ENCODE data around the gene MEAF6. TPM values are rescaled to one million over a fixed set of nuclear protein-coding genes. Genes with fewer than 3 reads are reported as not detected.
"Not testable (repeated sequence)": the region's sequence is repeated elsewhere in the genome, so short reads cannot be mapped to it uniquely, and the experiment has no call there.

MEAF6 gene
- total and polyA plus RNA-seq, 2 donors (not counting 1 experiment from before 2014, with no cell fraction given), result 49.4 to 56.0 TPM

DNA sequence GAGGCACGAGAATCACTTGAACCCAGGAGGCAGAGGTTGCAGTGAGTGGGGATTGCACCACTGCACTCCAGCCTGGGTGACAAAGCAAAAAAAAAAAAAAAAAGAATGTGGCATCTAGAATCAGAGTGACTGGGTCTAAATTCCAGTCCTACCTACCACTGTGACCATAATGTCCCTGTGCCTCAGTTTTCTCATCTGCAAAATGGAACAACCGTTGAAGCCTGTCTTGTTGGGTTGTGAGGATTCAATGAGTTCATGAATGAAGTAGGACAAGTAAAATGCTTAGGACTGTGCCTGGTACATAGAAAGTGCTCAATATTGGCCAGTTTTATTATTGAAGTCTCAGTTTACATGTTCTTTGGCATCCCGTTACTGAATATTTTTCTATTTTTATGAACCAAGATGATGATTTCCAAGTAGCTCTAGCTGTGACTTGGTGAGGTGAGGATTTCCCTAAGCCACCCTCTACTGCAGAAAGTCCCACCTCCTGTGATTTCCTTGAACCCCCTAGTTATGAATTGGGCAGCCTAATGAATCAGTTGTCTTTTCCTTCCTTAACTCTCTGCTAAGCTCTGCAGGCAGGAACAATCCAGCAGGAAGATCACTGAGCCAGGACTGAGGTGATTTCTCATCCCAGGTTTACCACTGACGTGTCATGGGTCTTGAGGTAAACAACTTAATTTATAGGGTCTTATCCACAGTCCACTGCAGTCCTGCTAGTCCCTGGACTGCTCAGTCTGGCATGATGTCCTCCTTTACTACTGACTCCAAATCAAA is 18.9 kb upstream of the MEAF6 start:
- Histone ChIP-seq H3K79me2 (ENCODE audit: control insufficient read depth, insufficient read depth, low read length) (no peaks in the 10 kb centered on the region), H3K9ac (ENCODE audit: insufficient read depth, low read length) (no peak overlapping the region), H3K27me3 (ENCODE audit: control insufficient read depth, insufficient read depth, low read length) (no peaks in the 10 kb centered on the region), H2AFZ (ENCODE audit: low read length) (no peak overlapping the region), H3K4me1 (ENCODE audit: control insufficient read depth, extremely low read depth, insufficient read depth, low read length) (peaks cover 2% of the 10 kb centered on the region), H3K4me2 (ENCODE audit: extremely low read depth, insufficient read depth, low read length) (no peak overlapping the region), H3K27ac (ENCODE audit: insufficient read depth, low read length) (peak overlapping the region; percentile 6), H3K4me3 (replicated peaks in 1 of 4; ENCODE audit: control extremely low read depth in 1 of 4, insufficient read depth in 1 of 4, low read depth in 3 of 4, low read length in 4 of 4) (no peak overlapping the region), H3K36me3 (ENCODE audit: control insufficient read depth, insufficient read depth, low read length) (peaks cover 2% of the 10 kb centered on the region), H4K20me1 (ENCODE audit: control insufficient read depth, extremely low read depth, insufficient read depth, low read length) (no peaks in the 10 kb centered on the region), H3K9me3 (ENCODE audit: control insufficient read depth, insufficient read depth, low read depth, low read length) (no peaks in the 10 kb centered on the region)
- no peak for DNase-seq (ENCODE audit: low read depth in 2 of 2)
- no peak for TF ChIP-seq EZH2 (IDR thresholded peaks at IDR 0.05; ENCODE audit: low read length, missing control alignments)
- TF ChIP-seq, protein P1, sequence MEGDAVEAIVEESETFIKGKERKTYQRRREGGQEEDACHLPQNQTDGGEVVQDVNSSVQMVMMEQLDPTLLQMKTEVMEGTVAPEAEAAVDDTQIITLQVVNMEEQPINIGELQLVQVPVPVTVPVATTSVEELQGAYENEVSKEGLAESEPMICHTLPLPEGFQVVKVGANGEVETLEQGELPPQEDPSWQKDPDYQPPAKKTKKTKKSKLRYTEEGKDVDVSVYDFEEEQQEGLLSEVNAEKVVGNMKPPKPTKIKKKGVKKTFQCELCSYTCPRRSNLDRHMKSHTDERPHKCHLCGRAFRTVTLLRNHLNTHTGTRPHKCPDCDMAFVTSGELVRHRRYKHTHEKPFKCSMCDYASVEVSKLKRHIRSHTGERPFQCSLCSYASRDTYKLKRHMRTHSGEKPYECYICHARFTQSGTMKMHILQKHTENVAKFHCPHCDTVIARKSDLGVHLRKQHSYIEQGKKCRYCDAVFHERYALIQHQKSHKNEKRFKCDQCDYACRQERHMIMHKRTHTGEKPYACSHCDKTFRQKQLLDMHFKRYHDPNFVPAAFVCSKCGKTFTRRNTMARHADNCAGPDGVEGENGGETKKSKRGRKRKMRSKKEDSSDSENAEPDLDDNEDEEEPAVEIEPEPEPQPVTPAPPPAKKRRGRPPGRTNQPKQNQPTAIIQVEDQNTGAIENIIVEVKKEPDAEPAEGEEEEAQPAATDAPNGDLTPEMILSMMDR (conservative IDR thresholded peaks at IDR 0.05 in 1 of 2, IDR thresholded peaks at IDR 0.05 in 1 of 2; ENCODE audit: low read depth in 1 of 2, low read length in 2 of 2), result no peak

DNA sequence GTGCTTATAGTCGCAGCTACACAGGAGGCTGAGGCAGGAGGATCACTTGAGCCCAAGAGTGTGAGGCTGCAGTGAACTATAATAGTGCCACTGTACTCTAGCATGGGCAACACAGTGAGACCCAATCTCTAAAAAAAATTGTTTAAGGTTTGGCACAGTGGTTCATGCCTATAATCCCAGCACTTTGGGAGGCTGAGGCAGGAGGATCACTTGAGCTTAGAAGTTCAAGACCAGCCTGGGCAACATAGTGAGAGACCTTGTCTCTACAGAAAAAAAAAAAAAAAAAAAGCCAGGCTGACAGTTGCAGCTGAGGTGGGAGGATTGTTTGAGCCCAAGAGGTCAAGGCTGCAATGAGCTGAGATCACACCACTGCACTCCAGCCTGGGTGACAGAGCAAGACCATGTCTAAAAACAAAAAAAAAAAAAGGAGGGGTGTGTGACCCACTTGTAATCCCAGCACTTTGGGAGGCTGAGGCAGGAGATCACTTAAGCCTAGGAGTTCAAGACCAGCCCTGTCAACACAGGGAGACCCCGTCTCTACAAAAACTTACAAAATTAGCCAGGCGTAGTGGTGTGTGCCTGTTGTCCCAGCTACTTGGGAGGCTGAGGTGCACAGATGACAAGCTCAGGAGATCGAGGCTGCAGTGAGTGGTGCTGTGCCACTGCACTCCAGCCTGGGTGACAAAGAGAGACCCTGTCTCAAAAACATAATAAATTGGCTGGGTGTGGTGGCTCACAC is 18.0 kb upstream of the MEAF6 start:
- H3K4me1 ChIP-seq (ENCODE audit: control insufficient read depth, extremely low read depth, insufficient read depth, low read length); H4K20me1 ChIP-seq (ENCODE audit: control insufficient read depth, extremely low read depth, insufficient read depth, low read length); H3K79me2 ChIP-seq (ENCODE audit: control insufficient read depth, insufficient read depth, low read length); H3K9ac ChIP-seq (ENCODE audit: insufficient read depth, low read length); H3K36me3 ChIP-seq (ENCODE audit: control insufficient read depth, insufficient read depth, low read length); H2AFZ ChIP-seq (ENCODE audit: low read length); H3K4me3 ChIP-seq (replicated peaks in 1 of 4; ENCODE audit: control extremely low read depth in 1 of 4, insufficient read depth in 1 of 4, low read depth in 3 of 4, low read length in 4 of 4); H3K27me3 ChIP-seq (ENCODE audit: control insufficient read depth, insufficient read depth, low read length); H3K27ac ChIP-seq (ENCODE audit: insufficient read depth, low read length); DNase-seq (ENCODE audit: low read depth in 2 of 2); H3K4me2 ChIP-seq (ENCODE audit: extremely low read depth, insufficient read depth, low read length); H3K9me3 ChIP-seq (ENCODE audit: control insufficient read depth, insufficient read depth, low read depth, low read length): not testable (repeated sequence)

DNA sequence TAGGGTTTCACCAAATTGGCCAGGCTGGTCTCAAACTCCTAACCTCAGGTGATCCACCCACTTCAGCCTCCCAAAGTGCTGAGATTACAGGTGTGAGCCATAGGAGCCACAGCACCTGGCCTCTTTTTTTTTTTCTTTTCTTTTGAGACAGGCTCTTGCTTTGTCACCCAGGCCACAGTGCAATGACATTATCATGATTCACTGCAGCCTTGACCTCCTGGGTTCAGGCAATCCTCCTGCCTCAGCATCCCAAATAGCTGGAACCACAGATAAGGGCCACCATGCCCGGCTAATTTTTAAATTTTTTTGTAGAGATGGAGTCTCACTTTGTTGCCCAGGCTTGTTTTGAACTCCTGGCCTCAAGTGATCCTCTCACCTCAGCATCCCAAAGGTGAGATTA is 15.3 kb upstream of the MEAF6 start:
- H4K20me1 ChIP-seq (ENCODE audit: control insufficient read depth, extremely low read depth, insufficient read depth, low read length); H2AFZ ChIP-seq (ENCODE audit: low read length); H3K27me3 ChIP-seq (ENCODE audit: control insufficient read depth, insufficient read depth, low read length); H3K4me1 ChIP-seq (ENCODE audit: control insufficient read depth, extremely low read depth, insufficient read depth, low read length); DNase-seq (ENCODE audit: low read depth in 2 of 2); H3K4me3 ChIP-seq (replicated peaks in 1 of 4; ENCODE audit: control extremely low read depth in 1 of 4, insufficient read depth in 1 of 4, low read depth in 3 of 4, low read length in 4 of 4); H3K36me3 ChIP-seq (ENCODE audit: control insufficient read depth, insufficient read depth, low read length); H3K4me2 ChIP-seq (ENCODE audit: extremely low read depth, insufficient read depth, low read length); H3K27ac ChIP-seq (ENCODE audit: insufficient read depth, low read length); H3K79me2 ChIP-seq (ENCODE audit: control insufficient read depth, insufficient read depth, low read length); H3K9ac ChIP-seq (ENCODE audit: insufficient read depth, low read length); H3K9me3 ChIP-seq (ENCODE audit: control insufficient read depth, insufficient read depth, low read depth, low read length): not testable (repeated sequence)

DNA sequence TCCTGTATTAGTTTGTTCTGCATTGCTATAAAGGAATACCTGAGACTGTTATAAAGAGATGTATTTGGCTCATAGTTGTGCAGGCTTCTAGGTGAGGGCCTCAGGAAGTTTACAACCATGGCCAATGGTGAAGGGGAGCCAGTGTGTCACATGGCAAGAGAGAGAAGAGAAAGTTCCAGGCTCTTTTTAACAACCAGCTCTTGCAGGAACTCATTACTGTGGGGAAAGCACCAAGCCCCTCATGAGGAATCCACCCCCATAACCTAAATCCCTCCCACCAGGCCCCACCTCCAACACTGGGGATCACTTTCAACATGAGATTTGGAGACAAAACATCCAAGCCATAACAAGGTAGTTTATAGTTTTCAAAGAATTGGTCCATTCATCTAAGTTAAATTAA is 5.0 kb upstream of the MEAF6 start:
- no peak for DNase-seq (ENCODE audit: low read depth in 2 of 2)
- Histone ChIP-seq H3K27me3 (ENCODE audit: control insufficient read depth, insufficient read depth, low read length) (no peaks in the 10 kb centered on the region), H3K4me3 (replicated peaks in 1 of 4; ENCODE audit: control extremely low read depth in 1 of 4, insufficient read depth in 1 of 4, low read depth in 3 of 4, low read length in 4 of 4) (no peak overlapping the region), H3K9ac (ENCODE audit: insufficient read depth, low read length) (no peak overlapping the region), H3K27ac (ENCODE audit: insufficient read depth, low read length) (no peak overlapping the region), H3K4me2 (ENCODE audit: extremely low read depth, insufficient read depth, low read length) (no peak overlapping the region), H3K9me3 (ENCODE audit: control insufficient read depth, insufficient read depth, low read depth, low read length) (no peaks in the 10 kb centered on the region), H4K20me1 (ENCODE audit: control insufficient read depth, extremely low read depth, insufficient read depth, low read length) (no peaks in the 10 kb centered on the region), H2AFZ (ENCODE audit: low read length) (no peak overlapping the region), H3K36me3 (ENCODE audit: control insufficient read depth, insufficient read depth, low read length) (no peaks in the 10 kb centered on the region), H3K4me1 (ENCODE audit: control insufficient read depth, extremely low read depth, insufficient read depth, low read length) (no peaks in the 10 kb centered on the region), H3K79me2 (ENCODE audit: control insufficient read depth, insufficient read depth, low read length) (no peaks in the 10 kb centered on the region)
- TF ChIP-seq, protein P1 (conservative IDR thresholded peaks at IDR 0.05 in 1 of 2, IDR thresholded peaks at IDR 0.05 in 1 of 2; ENCODE audit: low read depth in 1 of 2, low read length in 2 of 2), result no peak

DNA sequence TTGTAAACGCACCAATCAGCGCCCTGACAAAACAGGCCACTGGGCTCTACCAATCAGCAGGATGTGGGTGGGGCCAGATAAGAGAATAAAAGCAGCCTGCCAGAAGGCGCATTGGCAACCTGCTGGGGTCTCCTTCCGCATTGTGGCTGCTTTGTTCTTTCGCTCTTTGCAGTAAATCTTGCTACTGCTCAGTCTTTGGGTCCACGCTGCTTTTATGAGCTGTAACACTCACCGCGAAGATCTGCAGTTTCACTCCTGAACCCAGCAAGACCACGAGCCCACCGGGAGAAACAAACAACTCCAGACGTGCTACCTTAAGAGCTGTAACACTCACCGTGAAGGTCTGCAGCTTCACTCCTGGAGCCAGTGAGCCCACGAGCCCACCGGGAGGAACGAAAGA is 4.4 kb upstream of the MEAF6 start:
- not testable (repeated sequence) for H3K4me2 ChIP-seq (ENCODE audit: extremely low read depth, insufficient read depth, low read length); H3K4me3 ChIP-seq (replicated peaks in 1 of 4; ENCODE audit: control extremely low read depth in 1 of 4, insufficient read depth in 1 of 4, low read depth in 3 of 4, low read length in 4 of 4); H2AFZ ChIP-seq (ENCODE audit: low read length); H3K9me3 ChIP-seq (ENCODE audit: control insufficient read depth, insufficient read depth, low read depth, low read length); H3K9ac ChIP-seq (ENCODE audit: insufficient read depth, low read length); H3K79me2 ChIP-seq (ENCODE audit: control insufficient read depth, insufficient read depth, low read length); H4K20me1 ChIP-seq (ENCODE audit: control insufficient read depth, extremely low read depth, insufficient read depth, low read length); H3K36me3 ChIP-seq (ENCODE audit: control insufficient read depth, insufficient read depth, low read length); H3K27me3 ChIP-seq (ENCODE audit: control insufficient read depth, insufficient read depth, low read length); DNase-seq (ENCODE audit: low read depth in 2 of 2); H3K4me1 ChIP-seq (ENCODE audit: control insufficient read depth, extremely low read depth, insufficient read depth, low read length); H3K27ac ChIP-seq (ENCODE audit: insufficient read depth, low read length)

Data from fibroblast of lung (primary cell).